Measurements from ENCODE around the gene GRM7. TPM values are rescaled to one million over a fixed set of nuclear protein-coding genes. Genes with fewer than 3 reads are reported as not detected.

GRM7 gene
- total and polyA plus RNA-seq, 9 of the 15 experiments (the other 6 are each of a cell fraction or from before 2014, with no cell fraction given), result not detected

DNA sequence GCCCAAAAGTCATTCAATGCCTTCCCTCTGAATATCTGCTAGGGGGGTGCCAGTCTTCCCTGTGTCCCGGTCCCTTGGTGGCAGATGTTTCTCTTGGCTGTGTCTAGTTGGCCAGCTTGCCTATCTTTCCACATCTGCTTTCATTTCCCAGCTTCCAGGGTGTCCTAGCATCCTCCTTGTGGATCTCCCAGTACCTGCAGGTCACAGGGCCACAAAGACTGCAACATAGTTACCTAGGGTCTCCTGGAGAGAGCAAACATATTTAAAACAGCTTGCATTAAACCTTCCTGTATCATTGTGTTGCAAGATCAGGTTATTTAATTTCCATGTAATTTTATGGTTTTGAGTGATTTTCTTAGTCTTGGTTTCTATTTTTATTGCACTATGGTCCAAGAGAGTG lies 400.1 kb downstream of the GRM7 start:
- intact Hi-C loops (cut with micrococcal nuclease) (no loop called here), in situ Hi-C loops (cut with MboI) (no loop called here)

GRCh38 chr3:7263347-7264195 lies 402.7 kb downstream of the GRM7 start:
- WGBS (ENCODE audit: insufficient coverage, low coverage, missing lambda C conversion rate), result 2% methylated on average over 13 of the region's 13 CpGs
- Histone ChIP-seq H3K36me3 (ENCODE audit: control insufficient read depth, insufficient read depth, low read length) (no peaks in the 10 kb centered on the region), H3K9ac (ENCODE audit: insufficient read depth in 1 of 2, low read depth in 2 of 2, low read length in 2 of 2) (no peak overlapping the region), H3K4me1 (replicated peaks in 1 of 2; ENCODE audit: control insufficient read depth in 2 of 2, insufficient read depth in 2 of 2, low read length in 2 of 2) (no peaks in the 10 kb centered on the region), H3K9me3 (replicated peaks; ENCODE audit: control insufficient read depth, insufficient read depth, low read depth, low read length) (peaks cover 6% of the 10 kb centered on the region; the same call in 1 of the 2 replicates), H2AFZ (ENCODE audit: low read depth, low read length) (no peak overlapping the region), H3K4me3 (no peak overlapping the region), H3K27ac (ENCODE audit: extremely low read depth, low read depth, low read length) (no peak overlapping the region), H3K79me2 (ENCODE audit: control insufficient read depth, insufficient read depth, low read length) (no peaks in the 10 kb centered on the region), H3K27me3 (ENCODE audit: control insufficient read depth in 2 of 2, insufficient read depth in 2 of 2, low read length in 2 of 2) (no peaks in the 10 kb centered on the region), H3K9me1 (ENCODE audit: control insufficient read depth, insufficient read depth, low read length) (no peaks in the 10 kb centered on the region), H4K20me1 (replicated peaks; ENCODE audit: control insufficient read depth, insufficient read depth, low read length) (no peaks in the 10 kb centered on the region), H3K4me2 (ENCODE audit: insufficient read depth, low read length) (no peak overlapping the region)
- DNase-seq (ENCODE audit: extremely low read depth in 1 of 4, low spot score in 3 of 4) (no peak), FAIRE-seq (no peak), ATAC-seq (no peak)
- intact Hi-C loops (cut with micrococcal nuclease), result no loop called here
- in situ Hi-C loops (cut with MboI), result no loop called here
- ChIA-PET POLR2A (no interaction called here), CTCF (ENCODE audit: low intra/inter-chr PET ratio) (no interaction called here)
- no TSS peak for BruUV-seq (replicated peaks)
- TF ChIP-seq CBFB (CRISPR knock-in tag; IDR thresholded peaks at IDR 0.05) (no peak), E4F1 (CRISPR knock-in tag; IDR thresholded peaks at IDR 0.05; ENCODE audit: borderline replicate concordance) (no peak), THAP12 (CRISPR knock-in tag; IDR thresholded peaks at IDR 0.05) (no peak), ETV1 (tag; conservative IDR thresholded peaks at IDR 0.05; ENCODE audit: low read depth) (no peak), NR1H2 (CRISPR knock-in tag; IDR thresholded peaks at IDR 0.05) (no peak), FOSL1 (tag; conservative IDR thresholded peaks at IDR 0.05) (no peak), CBX2 (IDR thresholded peaks at IDR 0.05; ENCODE audit: insufficient read depth, low read length, poor library complexity, severe bottlenecking) (no peak), RCOR1 (IDR thresholded peaks at IDR 0.05; ENCODE audit: borderline replicate concordance in 1 of 2, low read depth in 2 of 2, low read length in 2 of 2) (no peak), NFE2 (IDR thresholded peaks at IDR 0.05; ENCODE audit: low read depth) (no peak)

More for the DNA sequence above, 400.1 kb downstream of the GRM7 start:
- 0% methylated on average over 1 of the region's 1 CpG for WGBS (ENCODE audit: insufficient coverage, low coverage, missing lambda C conversion rate)
- FAIRE-seq (no peak), DNase-seq (ENCODE audit: extremely low read depth in 1 of 4, low spot score in 3 of 4) (no peak), ATAC-seq (no peak)
- Histone ChIP-seq H2AFZ (ENCODE audit: low read depth, low read length) (no peak overlapping the region), H3K4me1 (replicated peaks in 1 of 2; ENCODE audit: control insufficient read depth in 2 of 2, insufficient read depth in 2 of 2, low read length in 2 of 2) (no peaks in the 10 kb centered on the region), H3K79me2 (ENCODE audit: control insufficient read depth, insufficient read depth, low read length) (no peaks in the 10 kb centered on the region), H3K27ac (ENCODE audit: extremely low read depth, low read depth, low read length) (no peak overlapping the region), H3K4me2 (ENCODE audit: insufficient read depth, low read length) (no peak overlapping the region), H4K20me1 (replicated peaks; ENCODE audit: control insufficient read depth, insufficient read depth, low read length) (no peaks in the 10 kb centered on the region), H3K4me3 (no peak overlapping the region), H3K9me1 (ENCODE audit: control insufficient read depth, insufficient read depth, low read length) (no peaks in the 10 kb centered on the region), H3K9me3 (replicated peaks; ENCODE audit: control insufficient read depth, insufficient read depth, low read depth, low read length) (peaks cover 6% of the 10 kb centered on the region; the same call in 1 of the 2 replicates), H3K27me3 (ENCODE audit: control insufficient read depth in 2 of 2, insufficient read depth in 2 of 2, low read length in 2 of 2) (no peaks in the 10 kb centered on the region), H3K9ac (ENCODE audit: insufficient read depth in 1 of 2, low read depth in 2 of 2, low read length in 2 of 2) (no peak overlapping the region), H3K36me3 (ENCODE audit: control insufficient read depth, insufficient read depth, low read length) (no peaks in the 10 kb centered on the region)
- TF ChIP-seq ZFP36 (IDR thresholded peaks at IDR 0.05; ENCODE audit: low read depth, low read length, partially characterized antibody), result no peak
- TF ChIP-seq RUNX1 (IDR thresholded peaks at IDR 0.05; ENCODE audit: low read depth), result no peak
- ChIA-PET CTCF (ENCODE audit: low intra/inter-chr PET ratio) (no interaction called here), POLR2A (no interaction called here)
- BruUV-seq (replicated peaks), result no TSS peak

Data from K562 (cell line).